ENCODE measurements around the gene BDH1. TPM values are rescaled to one million over a fixed set of nuclear protein-coding genes. Genes with fewer than 3 reads are reported as not detected.

BDH1 gene
- total and polyA plus RNA-seq, 2 of the 8 experiments (the other 6 are each of a cell fraction or from before 2014, with no cell fraction given): 27.2 to 28.1 TPM

DNA sequence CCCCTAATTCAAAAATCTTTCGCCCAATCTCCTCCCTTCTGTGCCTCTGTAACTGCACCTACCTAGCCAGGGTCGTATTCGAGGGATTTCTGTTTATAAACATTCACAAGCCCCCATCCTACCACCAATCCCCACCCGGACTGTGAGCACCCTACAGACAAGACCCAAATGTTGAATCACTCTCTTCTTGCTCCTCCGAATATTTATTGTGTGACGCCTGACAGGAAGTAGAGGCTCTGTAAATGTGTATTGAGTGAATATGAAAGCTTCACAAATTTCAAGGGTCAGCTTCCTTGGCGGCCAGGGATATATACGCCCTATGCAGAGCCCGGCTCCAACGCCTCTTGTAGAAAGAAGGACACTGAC lies 1.6 kb downstream of the BDH1 start:
- WGBS, 2 experiments (ENCODE audit: extremely low coverage in 1 of 2, insufficient coverage in 1 of 2, insufficient read length in 1 of 2, insufficient replicate concordance in 2 of 2, low coverage in 1 of 2, low lambda C conversion rate in 2 of 2, missing lambda C conversion rate in 1 of 2): 69% methylated on average over 10 of the region's 10 CpGs; no CpG with 5 or more reads in 1 of the 2 experiments
- H2BK12ac ChIP-seq (ENCODE audit: low read depth, low read length): no peak overlapping the region
- H4K20me1 ChIP-seq (replicated peaks in 1 of 2; ENCODE audit: control insufficient read depth in 1 of 2, insufficient read depth in 2 of 2, low read length in 2 of 2): no peaks in the 10 kb centered on the region
- no peak overlapping the region for H3K27ac ChIP-seq (ENCODE audit: low read depth, low read length)
- no peak overlapping the region for H2BK20ac ChIP-seq (ENCODE audit: low read length)
- no peaks in the 10 kb centered on the region for H3K36me3 ChIP-seq (ENCODE audit: control insufficient read depth in 2 of 4, insufficient read depth in 4 of 4, low read length in 3 of 4)
- H4K5ac ChIP-seq (ENCODE audit: insufficient read length, low read depth, low read length): no peak overlapping the region
- H4K91ac ChIP-seq (replicated peaks; ENCODE audit: insufficient read length, low read length): no peak overlapping the region
- H3K79me2 ChIP-seq (ENCODE audit: control insufficient read depth in 1 of 2, insufficient read depth in 2 of 2, low read length in 2 of 2): 0 out of 4 replicates have a peak, but pooled peaks cover 0 to 3% of the 10 kb centered on the region in 2 experiments
- DNase-seq (ENCODE audit: low read depth in 1 of 2, low spot score in 2 of 2) (no peak), FAIRE-seq (no peak)
- H3K56ac ChIP-seq (replicated peaks; ENCODE audit: insufficient read length, low read depth, low read length): no peak overlapping the region
- no peak overlapping the region for H3K18ac ChIP-seq (ENCODE audit: extremely low read depth, low read length)
- H2BK120ac ChIP-seq (replicated peaks; ENCODE audit: low read depth, low read length): peak overlapping the region; percentile 3
- H3K4me2 ChIP-seq (ENCODE audit: insufficient read depth in 1 of 2, low read depth in 2 of 2, low read length in 2 of 2): peak overlapping the region; percentile 71 to 82
- no peak overlapping the region for H2AK5ac ChIP-seq (ENCODE audit: low read depth, low read length)
- peaks cover 0 to 3% (median 1%) of the 10 kb centered on the region in 4 experiments; a peak in 2 of 7 replicates for H3K27me3 ChIP-seq (replicated peaks in 1 of 4; ENCODE audit: control insufficient read depth in 3 of 4, extremely low read depth in 1 of 4, insufficient read depth in 3 of 4, low read length in 3 of 4)
- H4K8ac ChIP-seq (ENCODE audit: extremely low read depth, insufficient read depth, low read length): peak overlapping the region; percentile 45; the same call in 1 of the 2 replicates
- no peak overlapping the region for H2BK5ac ChIP-seq (ENCODE audit: low read depth, low read length)
- no peak overlapping the region; a peak in 2 of 7 replicates for H3K9ac ChIP-seq (replicated peaks in 1 of 4; ENCODE audit: extremely low read depth in 1 of 4, low read depth in 3 of 4, low read length in 3 of 4)
- peak overlapping the region; percentile 23 to 75 (median 40); a peak in 5 of 8 replicates for H3K4me3 ChIP-seq (ENCODE audit: extremely low read depth in 1 of 4, insufficient read depth in 2 of 4, low read depth in 3 of 4, low read length in 4 of 4)
- H3K23me2 ChIP-seq (ENCODE audit: low read depth, low read length): peaks cover 10% of the 10 kb centered on the region; the same call in 1 of the 2 replicates
- H2AFZ ChIP-seq (ENCODE audit: low read length): no peak overlapping the region
- H3K79me1 ChIP-seq (ENCODE audit: low read depth, low read length): no peaks in the 10 kb centered on the region
- no peak overlapping the region for H2BK15ac ChIP-seq (ENCODE audit: low read length)
- no peak overlapping the region for H3K4ac ChIP-seq (replicated peaks; ENCODE audit: insufficient read length, low read depth, low read length)
- peaks cover 10 to 16% (median 15%) of the 10 kb centered on the region in 4 experiments for H3K4me1 ChIP-seq (replicated peaks in 1 of 4; ENCODE audit: control insufficient read depth in 3 of 4, insufficient read depth in 4 of 4, low read length in 3 of 4)
- no peak overlapping the region for H3K23ac ChIP-seq (ENCODE audit: insufficient read length)
- ChIA-PET POLR2A (ENCODE audit: partially characterized antibody) (interaction anchor here (0.9 to 1.0 kb wide), 2 partner anchors 13 to 20 kb away, joined by 3 read pairs; no protein-coding TSS in a partner anchor), CTCF (ENCODE audit: partially characterized antibody) (interaction anchor here (0.7 to 0.9 kb wide), 2 partner anchors 18 to 45 kb away, joined by 3 to 6 read pairs; no protein-coding TSS in a partner anchor)
- TF ChIP-seq, protein P1, sequence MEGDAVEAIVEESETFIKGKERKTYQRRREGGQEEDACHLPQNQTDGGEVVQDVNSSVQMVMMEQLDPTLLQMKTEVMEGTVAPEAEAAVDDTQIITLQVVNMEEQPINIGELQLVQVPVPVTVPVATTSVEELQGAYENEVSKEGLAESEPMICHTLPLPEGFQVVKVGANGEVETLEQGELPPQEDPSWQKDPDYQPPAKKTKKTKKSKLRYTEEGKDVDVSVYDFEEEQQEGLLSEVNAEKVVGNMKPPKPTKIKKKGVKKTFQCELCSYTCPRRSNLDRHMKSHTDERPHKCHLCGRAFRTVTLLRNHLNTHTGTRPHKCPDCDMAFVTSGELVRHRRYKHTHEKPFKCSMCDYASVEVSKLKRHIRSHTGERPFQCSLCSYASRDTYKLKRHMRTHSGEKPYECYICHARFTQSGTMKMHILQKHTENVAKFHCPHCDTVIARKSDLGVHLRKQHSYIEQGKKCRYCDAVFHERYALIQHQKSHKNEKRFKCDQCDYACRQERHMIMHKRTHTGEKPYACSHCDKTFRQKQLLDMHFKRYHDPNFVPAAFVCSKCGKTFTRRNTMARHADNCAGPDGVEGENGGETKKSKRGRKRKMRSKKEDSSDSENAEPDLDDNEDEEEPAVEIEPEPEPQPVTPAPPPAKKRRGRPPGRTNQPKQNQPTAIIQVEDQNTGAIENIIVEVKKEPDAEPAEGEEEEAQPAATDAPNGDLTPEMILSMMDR (IDR thresholded peaks at IDR 0.05; ENCODE audit: control extremely low read depth in 1 of 3, insufficient read depth in 1 of 3, low read depth in 1 of 3, low read length in 3 of 3): peak in 1 of 3 experiments; percentile 0; a peak in 1 of 4 replicates
- TF ChIP-seq JUND (IDR thresholded peaks at IDR 0.05; ENCODE audit: low read length): no peak
- H3K14ac ChIP-seq (ENCODE audit: insufficient read length): no peak overlapping the region
- H3K9me3 ChIP-seq (ENCODE audit: insufficient read depth in 2 of 2, low read depth in 1 of 2, low read length in 1 of 2): no peaks in the 10 kb centered on the region
